ENCODE measurements around the gene ADAM23. TPM values are rescaled to one million over a fixed set of nuclear protein-coding genes. Genes with fewer than 3 reads are reported as not detected.

The ADAM23 gene
- total and polyA plus RNA-seq, 8 donors = 0.85 to 3.9 (median 1.4) TPM; not detected in 1

GRCh38 chr2:206526416-206526815 is 83.1 kb downstream of the ADAM23 start:
- no peak for DNase-seq
- Histone ChIP-seq H3K4me3 (no peak overlapping the region), H3K9me3 (no peaks in the 10 kb centered on the region), H3K4me1 (no peaks in the 10 kb centered on the region), H3K27ac (no peak overlapping the region), H3K27me3 (no peaks in the 10 kb centered on the region), H3K36me3 (no peaks in the 10 kb centered on the region)
- 38 to 87% (median 85%) methylated on average over 1 of the region's 1 CpG for WGBS, 5 donors
- intact Hi-C loops (cut with DNase I; ENCODE audit: low total_unique reads) = no loop called here
- TF ChIP-seq EP300 (IDR thresholded peaks at IDR 0.05) (no peak), POLR2A (IDR thresholded peaks at IDR 0.05) (no peak), CTCF (IDR thresholded peaks at IDR 0.05) (no peak), POLR2AphosphoS5 (IDR thresholded peaks at IDR 0.05) (no peak)

DNA sequence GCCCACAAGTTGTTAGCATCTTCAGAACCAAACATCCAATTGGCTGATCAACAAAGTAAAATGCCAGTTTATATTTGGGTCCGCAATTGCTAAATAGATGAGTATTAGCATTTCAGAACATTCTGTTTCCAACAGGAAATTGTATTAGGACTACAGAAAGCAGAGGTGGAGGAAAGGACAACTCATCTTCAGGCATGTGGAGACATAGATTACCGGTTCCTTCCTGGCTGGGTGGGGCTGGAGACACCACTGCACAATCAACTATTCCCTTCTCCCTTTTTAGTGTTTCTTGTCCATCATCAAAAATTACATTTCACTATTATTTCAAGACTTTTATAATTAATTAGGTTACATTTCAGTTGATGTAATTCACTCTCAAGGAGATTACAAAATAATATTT is 83.8 kb downstream of the ADAM23 start:
- Histone ChIP-seq H3K4me3 (no peak overlapping the region), H3K4me1 (no peaks in the 10 kb centered on the region), H3K27me3 (no peaks in the 10 kb centered on the region), H3K9me3 (no peaks in the 10 kb centered on the region), H3K36me3 (no peaks in the 10 kb centered on the region), H3K27ac (no peak overlapping the region)
- WGBS, 5 donors = 80 to 91% (median 89%) methylated on average over 2 of the region's 2 CpGs
- intact Hi-C loops (cut with DNase I; ENCODE audit: low total_unique reads) = no loop called here
- no peak for TF ChIP-seq POLR2A (IDR thresholded peaks at IDR 0.05)
- TF ChIP-seq EP300 (IDR thresholded peaks at IDR 0.05) = no peak
- no peak for TF ChIP-seq POLR2AphosphoS5 (IDR thresholded peaks at IDR 0.05)
- TF ChIP-seq CTCF (IDR thresholded peaks at IDR 0.05) = no peak
- DNase-seq = no peak

- Histone ChIP-seq H3K27me3 (no peaks in the 10 kb centered on the region), H3K9me3 (no peaks in the 10 kb centered on the region), H3K4me3 (no peak overlapping the region), H3K36me3 (no peaks in the 10 kb centered on the region), H3K4me1 (no peaks in the 10 kb centered on the region), H3K27ac (no peak overlapping the region)
- intact Hi-C loops (cut with DNase I; ENCODE audit: low total_unique reads) = no loop called here
- WGBS, 5 donors = 73 to 83% (median 80%) methylated on average over 11 of the region's 11 CpGs
- TF ChIP-seq POLR2A (IDR thresholded peaks at IDR 0.05) = no peak
- no peak for TF ChIP-seq EP300 (IDR thresholded peaks at IDR 0.05)
- TF ChIP-seq POLR2AphosphoS5 (IDR thresholded peaks at IDR 0.05) = no peak
- TF ChIP-seq CTCF (IDR thresholded peaks at IDR 0.05) = no peak
- peak in 1 of 2 donors; percentile 55 for DNase-seq
Observed at GRCh38 chr2:206530727-206531126, 87.4 kb downstream of the ADAM23 start.

DNA sequence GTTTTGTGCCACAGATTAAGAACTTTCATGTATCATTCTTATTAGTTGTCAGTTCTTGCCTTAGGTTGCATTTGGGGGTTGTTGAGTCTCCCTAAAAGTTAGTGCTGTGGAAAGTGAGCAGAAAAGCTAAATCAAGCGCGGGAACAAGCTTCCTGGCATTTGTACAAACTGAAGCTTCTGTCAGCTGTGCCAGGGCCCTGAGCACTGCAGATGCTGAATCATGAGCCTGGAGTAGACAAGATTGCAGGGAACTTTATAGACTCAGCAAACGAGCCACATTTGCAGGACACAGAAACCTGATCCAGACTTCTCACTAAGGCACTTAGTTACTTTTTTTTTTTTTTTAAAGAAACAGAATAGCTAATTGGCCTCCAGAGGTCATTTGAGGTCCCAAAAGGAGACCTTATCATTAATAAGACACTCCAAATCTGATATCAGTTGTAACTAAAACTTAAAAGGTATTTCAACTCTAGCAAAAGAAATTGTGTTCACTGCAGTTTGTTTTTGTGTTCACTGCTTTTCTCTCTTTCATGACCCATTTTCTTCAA is 88.7 kb downstream of the ADAM23 start:
- H3K9me3 ChIP-seq = no peaks in the 10 kb centered on the region
- 40 to 63% (median 52%) methylated on average over 3 of the region's 3 CpGs for WGBS, 5 donors
- H3K27ac ChIP-seq = no peak overlapping the region
- DNase-seq = no peak
- intact Hi-C loops (cut with DNase I; ENCODE audit: low total_unique reads) = no loop called here
- no peak for TF ChIP-seq POLR2AphosphoS5 (IDR thresholded peaks at IDR 0.05)
- no peak for TF ChIP-seq CTCF (IDR thresholded peaks at IDR 0.05)
- TF ChIP-seq POLR2A (IDR thresholded peaks at IDR 0.05) = no peak
- no peak for TF ChIP-seq EP300 (IDR thresholded peaks at IDR 0.05)
- no peaks in the 10 kb centered on the region for H3K27me3 ChIP-seq
- no peaks in the 10 kb centered on the region for H3K36me3 ChIP-seq
- no peaks in the 10 kb centered on the region for H3K4me1 ChIP-seq
- H3K4me3 ChIP-seq = no peak overlapping the region
